COLO829 (cell line): Measurements from ENCODE around the gene MAP2K4.
"Not testable (repeated sequence)": the region's sequence is repeated elsewhere in the genome, so short reads cannot be mapped to it uniquely, and the experiment has no call there.

Experiments used
- DNase-seq: peaks from one replicate; pipeline ENCODE4 v3.0.0; 2012; ENCODE audit warnings: low spot score

Gene MAP2K4

GRCh38 chr17:12020642-12021622 is at the start of gene MAP2K4:
TSS of gene MAP2K4 (plus strand) at chr17:12020877. CDS start at chr17:12020887, 10 bp downstream.
- DNase-seq, result peak; percentile 92

GRCh38 chr17:11972741-11973140 is 47.9 kb upstream of the MAP2K4 start:
- not testable (repeated sequence) for DNase-seq

- DNase-seq, result no peak
These were observed 40.9 kb upstream of the MAP2K4 start for GRCh38 chr17:11979795-11980194.

- DNase-seq, result no peak
These were observed 39.9 kb upstream of the MAP2K4 start for GRCh38 chr17:11980813-11981212.

- no peak for DNase-seq
These were observed 38.8 kb upstream of the MAP2K4 start for GRCh38 chr17:11981862-11982261.

GRCh38 chr17:11986179-11986941 is 34.3 kb upstream of the MAP2K4 start:
- DNase-seq, result no peak

GRCh38 chr17:11986942-11987329 is 33.7 kb upstream of the MAP2K4 start:
- DNase-seq, result peak; percentile 51

- DNase-seq, result no peak
These were observed 30.2 kb upstream of the MAP2K4 start for GRCh38 chr17:11990363-11990983.

GRCh38 chr17:11991461-11991860 is 29.2 kb upstream of the MAP2K4 start:
- DNase-seq, result no peak

GRCh38 chr17:11996722-11997146 is 23.9 kb upstream of the MAP2K4 start:
- no peak for DNase-seq

GRCh38 chr17:11997147-11997971 is 23.3 kb upstream of the MAP2K4 start, which contains the start of gene ZNF18:
TSS of gene ZNF18 (minus strand) at chr17:11997475. CDS start at chr17:11992829, 4,646 bp downstream.
- peak; percentile 94 for DNase-seq

GRCh38 chr17:11997972-11998233 is 22.8 kb upstream of the MAP2K4 start:
- DNase-seq, result no peak

GRCh38 chr17:11999696-12000095 is 21.0 kb upstream of the MAP2K4 start:
- DNase-seq, result no peak

- no peak for DNase-seq
These were observed 13.2 kb upstream of the MAP2K4 start for GRCh38 chr17:12007466-12007865.

- DNase-seq, result no peak
These were observed 1.0 kb downstream of the MAP2K4 start for GRCh38 chr17:12021623-12022140.

GRCh38 chr17:12022310-12022709 is 1.6 kb downstream of the MAP2K4 start:
- no peak for DNase-seq

- DNase-seq, result peak; percentile 30
These were observed 3.6 kb downstream of the MAP2K4 start for GRCh38 chr17:12024327-12024726.

GRCh38 chr17:12027658-12028057 is 7.0 kb downstream of the MAP2K4 start:
- DNase-seq, result no peak

GRCh38 chr17:12028611-12029010 is 7.9 kb downstream of the MAP2K4 start:
- DNase-seq, result no peak

- DNase-seq, result no peak
These were observed 13.9 kb downstream of the MAP2K4 start for GRCh38 chr17:12034538-12034937.

- no peak for DNase-seq
These were observed 15.0 kb downstream of the MAP2K4 start for GRCh38 chr17:12035673-12036072.
